Measurements from ENCODE around the gene UQCC2. TPM values are rescaled to one million over a fixed set of nuclear protein-coding genes. Genes with fewer than 3 reads are reported as not detected.

The UQCC2 gene
- total and polyA plus RNA-seq, 2 of the 8 experiments (the other 6 are each of a cell fraction or from before 2014, with no cell fraction given) = 52.1 to 104 TPM

GRCh38 chr6:33725891-33726673 lies 14.6 kb upstream of the UQCC2 start (continued):
- TF ChIP-seq SAP30 (IDR thresholded peaks at IDR 0.05; ENCODE audit: insufficient read depth, insufficient replicate concordance, low read length) (no peak), E2F6 (IDR thresholded peaks at IDR 0.05) (no peak), MAX (IDR thresholded peaks at IDR 0.05) (no peak), SRF (IDR thresholded peaks at IDR 0.05; ENCODE audit: low read depth, low read length) (no peak), BACH1 (IDR thresholded peaks at IDR 0.05; ENCODE audit: low read length) (no peak), SIN3A (conservative IDR thresholded peaks at IDR 0.05 in 1 of 2, IDR thresholded peaks at IDR 0.05 in 1 of 2; ENCODE audit: low read depth in 1 of 2, low read length in 2 of 2) (no peak)
